GM06990 (cell line): ENCODE results near the gene EXOC3L4.

Source experiments
- DNase-seq: peaks from one replicate; pipeline ENCODE4 v3.0.0-alpha.2; 2011; ENCODE audit not compliant: insufficient read length; ENCODE audit errors: extremely low read depth
- H3K27me3 ChIP-seq: replicated peaks from 2 replicates; pipeline ENCODE4 v1.6.0; 2011; ENCODE audit warnings: low read length; ENCODE audit not compliant: control insufficient read depth, insufficient read depth
- H3K36me3 ChIP-seq: 2 replicates; pipeline ENCODE4 v1.5.1; 2011; ENCODE audit warnings: low read length; ENCODE audit not compliant: control insufficient read depth, insufficient read depth
- H3K4me3 ChIP-seq: replicated peaks from 2 replicates; pipeline ENCODE4 v1.5.1; 2011; ENCODE audit warnings: low read depth, mild to moderate bottlenecking, control low read depth, low read length
- CTCF ChIP-seq: IDR thresholded peaks from 2 replicates; pipeline ENCODE4 v1.5.1; 2011; ENCODE audit warnings: low read length, control low read depth, mild to moderate bottlenecking, inconsistent platforms; ENCODE audit not compliant: insufficient read depth, poor library complexity, severe bottlenecking

The EXOC3L4 gene

GRCh38 chr14:103127861-103128598 lies 33.5 kb downstream of the EXOC3L4 start:
- TF ChIP-seq CTCF = no peak
- H3K36me3 ChIP-seq = peaks cover 9% of the 10 kb centered on the region
- no peak for DNase-seq

GRCh38 chr14:103128631-103129300 lies 34.2 kb downstream of the EXOC3L4 start:
- no peak for TF ChIP-seq CTCF
- no peak for DNase-seq
- no peaks in the 10 kb centered on the region for H3K27me3 ChIP-seq
- H3K36me3 ChIP-seq = peaks cover 13% of the 10 kb centered on the region
- H3K4me3 ChIP-seq = no peak overlapping the region

More at GRCh38 chr14:103127861-103128598, 33.5 kb downstream of the EXOC3L4 start:
- no peaks in the 10 kb centered on the region for H3K27me3 ChIP-seq
- no peak overlapping the region for H3K4me3 ChIP-seq

GRCh38 chr14:103129301-103130016 lies 34.9 kb downstream of the EXOC3L4 start:
- peaks cover 13% of the 10 kb centered on the region for H3K36me3 ChIP-seq
- no peak for DNase-seq
- TF ChIP-seq CTCF = no peak
- no peaks in the 10 kb centered on the region for H3K27me3 ChIP-seq
- no peak overlapping the region for H3K4me3 ChIP-seq

- Histone ChIP-seq H3K36me3 (peaks cover 13% of the 10 kb centered on the region), H3K27me3 (no peaks in the 10 kb centered on the region), H3K4me3 (no peak overlapping the region)
- no peak for TF ChIP-seq CTCF
- no peak for DNase-seq
Measured at GRCh38 chr14:103130017-103130764, 35.7 kb downstream of the EXOC3L4 start.

GRCh38 chr14:103130965-103131364 lies 36.4 kb downstream of the EXOC3L4 start:
- Histone ChIP-seq H3K27me3 (no peaks in the 10 kb centered on the region), H3K36me3 (peaks cover 13% of the 10 kb centered on the region), H3K4me3 (no peak overlapping the region)
- DNase-seq = no peak
- TF ChIP-seq CTCF = no peak
